H9 (cell line): ENCODE data around the gene HAGH. TPM values are rescaled to one million over a fixed set of nuclear protein-coding genes. Genes with fewer than 3 reads are reported as not detected.

Source experiments
- DNase-seq: peaks from one replicate; pipeline ENCODE4 v3.0.0-alpha.2; 2017
- H2AFZ ChIP-seq: one replicate; pipeline ENCODE4 v1.6.1; 2013; ENCODE audit warnings: mild to moderate bottlenecking, low read length, control low read depth, moderate library complexity
- H2AK5ac ChIP-seq: 2 replicates; pipeline ENCODE4 v1.6.1; 2013; ENCODE audit warnings: low read length, control low read depth, mixed read lengths; ENCODE audit not compliant: insufficient read length
- H2BK120ac ChIP-seq: one replicate; pipeline ENCODE4 v1.6.1; 2013; ENCODE audit warnings: low read depth, mild to moderate bottlenecking, low read length, control low read depth, inconsistent platforms; ENCODE audit not compliant: poor library complexity, severe bottlenecking
- H2BK12ac ChIP-seq: 2 replicates; pipeline ENCODE4 v1.6.1; 2013; ENCODE audit warnings: low read length, control low read depth, mixed read lengths, low read depth; ENCODE audit not compliant: insufficient read length
- H2BK15ac ChIP-seq: 2 replicates; pipeline ENCODE4 v1.6.1; 2013; ENCODE audit warnings: low read depth, low read length, control low read depth
- H2BK20ac ChIP-seq: one replicate; pipeline ENCODE4 v1.6.1; 2013; ENCODE audit warnings: low read depth, mild to moderate bottlenecking, low read length, control low read depth, inconsistent platforms; ENCODE audit not compliant: poor library complexity, severe bottlenecking
- H2BK5ac ChIP-seq: 2 replicates; pipeline ENCODE4 v1.6.1; 2013; ENCODE audit warnings: low read length, control low read depth, mixed read lengths; ENCODE audit not compliant: insufficient read length
- H3K14ac ChIP-seq: 2 replicates; pipeline ENCODE4 v1.6.1; 2013; ENCODE audit warnings: low read length, control low read depth; ENCODE audit not compliant: insufficient read depth
- H3K18ac ChIP-seq: 2 replicates; pipeline ENCODE4 v1.6.1; 2013; ENCODE audit warnings: low read depth, mild to moderate bottlenecking, mixed read lengths, low read length, control low read depth; ENCODE audit not compliant: insufficient read length
- H3K23ac ChIP-seq: 2 replicates; pipeline ENCODE4 v1.6.1; 2013; ENCODE audit warnings: low read length, control low read depth, mixed read lengths, low read depth; ENCODE audit not compliant: insufficient read length
- H3K23me2 ChIP-seq: 2 replicates; pipeline ENCODE4 v1.6.1; 2013; ENCODE audit warnings: low read depth, mild to moderate bottlenecking, mixed read lengths, low read length, control low read depth; ENCODE audit not compliant: insufficient read length, poor library complexity, severe bottlenecking
- H3K27ac ChIP-seq: 2 replicates; pipeline ENCODE4 v1.5.1; 2013; ENCODE audit warnings: low read length, control low read depth, mixed read lengths, low read depth; ENCODE audit not compliant: insufficient read length
- H3K27me3 ChIP-seq: 2 replicates; pipeline ENCODE4 v1.6.1; 2013; ENCODE audit warnings: low read length, control low read depth, inconsistent platforms; ENCODE audit not compliant: insufficient read depth
- H3K4ac ChIP-seq: 2 replicates; pipeline ENCODE4 v1.6.1; 2013; ENCODE audit warnings: low read depth, mild to moderate bottlenecking, control low read depth, inconsistent platforms, low read length, moderate library complexity
- H3K4me1 ChIP-seq: 2 replicates; pipeline ENCODE4 v1.6.1; 2013; ENCODE audit warnings: low read length, control low read depth, inconsistent platforms; ENCODE audit not compliant: insufficient read depth
- H3K4me2 ChIP-seq: 2 replicates; pipeline ENCODE4 v1.6.1; 2013; ENCODE audit warnings: low read length, control low read depth, mixed read lengths; ENCODE audit not compliant: insufficient read length, insufficient read depth
- H3K56ac ChIP-seq: 2 replicates; pipeline ENCODE4 v1.6.1; 2013; ENCODE audit warnings: low read depth, mild to moderate bottlenecking, mixed read lengths, low read length, control low read depth; ENCODE audit not compliant: insufficient read length
- H3K79me1 ChIP-seq: 2 replicates; pipeline ENCODE4 v1.6.1; 2013; ENCODE audit warnings: low read depth, mild to moderate bottlenecking, moderate library complexity, low read length, control low read depth, inconsistent platforms; ENCODE audit not compliant: insufficient read depth, poor library complexity, severe bottlenecking
- H3K79me2 ChIP-seq: 2 replicates; pipeline ENCODE4 v1.6.1; 2013; ENCODE audit warnings: low read length, control low read depth, inconsistent platforms; ENCODE audit not compliant: insufficient read depth
- H3K9ac ChIP-seq: 2 replicates; pipeline ENCODE4 v1.6.1; 2013; ENCODE audit warnings: low read length, control low read depth, mixed read lengths; ENCODE audit not compliant: insufficient read length; ENCODE audit errors: extremely low read depth
- H3K9me3 ChIP-seq: one replicate; pipeline ENCODE4 v1.6.1; 2013; ENCODE audit warnings: low read depth, low read length, inconsistent platforms; ENCODE audit not compliant: control insufficient read depth
- H3T11ph ChIP-seq: one replicate; pipeline ENCODE4 v1.6.1; 2013; ENCODE audit warnings: mild to moderate bottlenecking, low read length, control low read depth, inconsistent platforms
- H4K20me1 ChIP-seq: one replicate; pipeline ENCODE4 v1.6.1; 2013; ENCODE audit not compliant: control insufficient read depth, insufficient read length, insufficient read depth
- H4K5ac ChIP-seq: 2 replicates; pipeline ENCODE4 v1.6.1; 2013; ENCODE audit warnings: low read depth, mild to moderate bottlenecking, mixed read lengths, low read length, control low read depth; ENCODE audit not compliant: insufficient read length
- H4K8ac ChIP-seq: replicated peaks from 2 replicates; pipeline ENCODE4 v1.6.1; 2013; ENCODE audit warnings: low read length, control low read depth, mixed read lengths, low read depth; ENCODE audit not compliant: insufficient read length
- H4K91ac ChIP-seq: 2 replicates; pipeline ENCODE4 v1.6.1; 2013; ENCODE audit warnings: low read depth, mild to moderate bottlenecking, moderate library complexity, mixed read lengths, low read length, control low read depth; ENCODE audit not compliant: insufficient read length
- H3K27ac Mint-ChIP-seq, 3 experiments: 2 replicates in 2 of 3; 3 replicates in 1 of 3; pipeline ENCODE4 v1.8.0; 2020 to 2021; ENCODE audit warnings: mixed read lengths in 3 of 3, mild to moderate bottlenecking in 1 of 3, moderate library complexity in 1 of 3
- H3K27me3 Mint-ChIP-seq: 2 replicates; pipeline ENCODE4 v1.8.0; 2021; ENCODE audit warnings: low read depth, mild to moderate bottlenecking, moderate library complexity, mixed read lengths
- H3K36me3 Mint-ChIP-seq, 3 experiments: 2 replicates in 2 of 3; 3 replicates in 1 of 3; pipeline ENCODE4 v1.8.0; 2020 to 2021; ENCODE audit warnings: low read depth in 3 of 3, mixed read lengths in 3 of 3; ENCODE audit not compliant: insufficient read depth in 1 of 3
- H3K4me1 Mint-ChIP-seq, 2 experiments: 2 replicates each; pipeline ENCODE4 v1.8.0; 2020; ENCODE audit warnings: mixed read lengths in 2 of 2
- H3K4me3 Mint-ChIP-seq, 2 experiments: 2 replicates in 1 of 2; 3 replicates in 1 of 2; pipeline ENCODE4 v1.8.0; 2020 to 2021; ENCODE audit warnings: mild to moderate bottlenecking in 2 of 2, mixed read lengths in 2 of 2, moderate library complexity in 1 of 2
- H3K9me3 Mint-ChIP-seq, 2 experiments: 2 replicates in 1 of 2; 3 replicates in 1 of 2; pipeline ENCODE4 v1.8.0; 2020; ENCODE audit warnings: mild to moderate bottlenecking in 2 of 2, mixed read lengths in 2 of 2, moderate library complexity in 1 of 2
- CTCF ChIP-seq: fragments of 200-600 bp; sonication (generic); conservative IDR thresholded peaks from 3 replicates; pipeline ENCODE4 v1.8.0; 2021; ENCODE audit warnings: antibody characterized with exemption, mild to moderate bottlenecking
- WGBS: extraction: QIAGEN DNeasy Blood & Tissue Kit; methylation state at CpG from one replicate; pipeline ENCODE4 v1.1.7; 2013; ENCODE audit warnings: missing lambda C conversion rate, low lambda C conversion rate, mixed read lengths; ENCODE audit not compliant: insufficient read length; ENCODE audit errors: extremely low coverage; 5-methylcytosine and 5-hydroxymethylcytosine counted together
- total RNA-seq: library from RNA; stranded (reverse); gene quantifications from 2 replicates; pipeline ENCODE4 v1.2.1, GENCODE V29; 2021

The HAGH gene
- total RNA-seq, 1 experiment from 2014 or later = 30.0 TPM

DNA sequence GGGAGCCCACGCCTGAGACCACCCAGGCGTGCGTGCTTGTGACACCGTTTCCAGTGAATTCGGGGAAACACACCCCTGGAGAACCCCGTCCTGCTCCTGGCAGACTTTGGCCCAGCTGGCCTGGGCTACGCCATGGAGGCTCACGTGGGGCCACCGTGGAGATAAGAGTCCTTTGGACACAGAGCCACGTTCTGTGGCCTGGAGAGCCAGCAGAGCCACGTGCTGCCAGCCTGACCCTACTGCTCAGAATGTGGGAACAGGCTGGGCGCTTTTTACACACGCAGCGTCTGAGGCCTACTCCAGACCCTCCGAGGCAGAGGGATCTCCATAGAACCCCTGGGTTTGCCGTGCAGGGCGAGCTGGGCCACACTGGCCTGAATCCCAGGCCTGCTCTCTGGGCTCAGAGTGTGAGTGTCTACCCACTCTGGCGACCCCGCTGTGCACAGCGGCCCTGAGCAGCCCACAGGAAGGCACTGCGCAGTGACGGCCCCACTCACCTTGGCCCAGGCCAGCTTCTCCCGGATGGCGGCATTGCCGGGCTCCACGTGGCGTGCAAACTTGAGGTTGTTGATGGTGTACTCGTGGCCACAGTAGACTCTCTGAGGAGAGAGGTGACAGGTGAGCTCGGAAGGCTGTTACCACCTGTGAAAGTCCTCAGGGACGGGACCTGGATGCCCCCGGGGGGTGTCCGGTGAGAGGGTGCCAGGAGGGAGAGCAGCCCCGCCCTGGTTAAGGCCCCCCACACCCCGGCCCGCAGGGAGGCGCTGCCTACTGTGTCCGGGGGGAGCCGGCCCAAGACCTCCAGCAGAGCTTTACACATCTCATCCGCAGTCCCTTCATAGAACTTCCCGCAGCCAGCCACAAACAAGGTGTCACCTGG, 10.0 kb downstream of the HAGH start:
- H3K23ac ChIP-seq = no peak overlapping the region
- no peak overlapping the region for H4K91ac ChIP-seq
- H2BK120ac ChIP-seq = no peak overlapping the region
- DNase-seq = no peak
- no peak overlapping the region for H2BK5ac ChIP-seq
- no peaks in the 10 kb centered on the region for H4K20me1 ChIP-seq
- H3K79me2 ChIP-seq = no peaks in the 10 kb centered on the region
- no peaks in the 10 kb centered on the region for H3K79me1 ChIP-seq
- no peak overlapping the region for H3K4me3 Mint-ChIP-seq
- no peaks in the 10 kb centered on the region for H3K4me1 ChIP-seq
- H3T11ph ChIP-seq = no peak overlapping the region
- no peak for TF ChIP-seq CTCF
- H2BK15ac ChIP-seq = no peak overlapping the region
- no peak overlapping the region for H2AK5ac ChIP-seq
- H3K4me1 Mint-ChIP-seq = peaks cover 0 to 3% of the 10 kb centered on the region in 2 experiments; a peak in 2 of 4 replicates
- no peaks in the 10 kb centered on the region for H3K23me2 ChIP-seq
- H2BK12ac ChIP-seq = no peak overlapping the region
- no peak overlapping the region for H3K27ac ChIP-seq
- H3K9me3 Mint-ChIP-seq = no peaks in the 10 kb centered on the region
- H3K27me3 ChIP-seq = no peaks in the 10 kb centered on the region
- no peak overlapping the region for H3K9ac ChIP-seq
- H4K8ac ChIP-seq = no peak overlapping the region
- H3K18ac ChIP-seq = no peak overlapping the region
- WGBS = no CpG with 5 or more reads among the region's 40 CpGs
- H3K36me3 Mint-ChIP-seq = peaks cover 4 to 17% (median 15%) of the 10 kb centered on the region in 3 experiments; a peak in 6 of 7 replicates
- no peak overlapping the region for H4K5ac ChIP-seq
- H3K27ac Mint-ChIP-seq = no peak overlapping the region
- no peak overlapping the region for H3K4me2 ChIP-seq
- H3K4ac ChIP-seq = no peak overlapping the region
- H3K9me3 ChIP-seq = no peaks in the 10 kb centered on the region
- no peak overlapping the region for H2AFZ ChIP-seq
- no peak overlapping the region for H3K56ac ChIP-seq
- H2BK20ac ChIP-seq = no peak overlapping the region
- H3K14ac ChIP-seq = no peak overlapping the region
- no peaks in the 10 kb centered on the region; the same call in 1 of the 2 replicates for H3K27me3 Mint-ChIP-seq
